ENCODE results near the gene PPARD.

The PPARD gene

DNA sequence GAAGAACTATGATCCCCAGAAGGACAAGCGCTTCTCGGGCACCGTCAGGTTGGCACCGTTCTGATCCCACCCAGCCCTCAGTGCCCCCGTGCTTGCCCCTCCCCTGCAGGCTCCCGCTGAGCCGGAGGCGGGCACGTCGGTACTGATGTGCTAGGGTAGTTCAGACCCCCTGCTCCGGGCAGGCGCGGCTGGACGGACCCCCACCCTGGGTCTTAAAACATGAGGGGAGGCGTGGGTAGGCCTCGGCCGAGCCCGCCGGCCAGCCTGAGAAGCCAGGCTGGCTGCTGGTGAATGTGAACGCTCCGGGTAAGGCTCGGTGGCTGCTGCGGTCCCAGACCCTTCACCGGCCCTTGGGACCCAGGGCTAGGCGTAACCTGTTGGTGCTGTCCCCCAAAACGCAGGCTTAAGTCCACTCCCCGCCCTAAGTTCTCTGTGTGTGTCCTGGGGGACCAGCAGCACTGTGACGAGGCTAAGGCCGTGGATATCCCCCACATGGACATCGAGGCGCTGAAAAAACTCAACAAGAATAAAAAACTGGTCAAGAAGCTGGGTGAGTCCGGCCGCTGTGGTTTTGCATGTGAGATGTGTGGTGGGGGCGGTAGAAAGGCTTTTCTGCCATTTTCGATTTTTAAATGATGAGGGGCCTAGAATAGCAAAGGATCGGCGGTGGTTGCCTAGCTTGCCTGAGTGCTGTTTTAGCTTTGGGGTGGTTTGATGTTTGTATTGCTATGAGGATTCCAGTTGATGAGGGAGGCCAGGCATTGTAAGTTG, 126.8 kb downstream of the PPARD start:
- no peak for DNase-seq (ENCODE audit: low read depth in 2 of 2)

DNA sequence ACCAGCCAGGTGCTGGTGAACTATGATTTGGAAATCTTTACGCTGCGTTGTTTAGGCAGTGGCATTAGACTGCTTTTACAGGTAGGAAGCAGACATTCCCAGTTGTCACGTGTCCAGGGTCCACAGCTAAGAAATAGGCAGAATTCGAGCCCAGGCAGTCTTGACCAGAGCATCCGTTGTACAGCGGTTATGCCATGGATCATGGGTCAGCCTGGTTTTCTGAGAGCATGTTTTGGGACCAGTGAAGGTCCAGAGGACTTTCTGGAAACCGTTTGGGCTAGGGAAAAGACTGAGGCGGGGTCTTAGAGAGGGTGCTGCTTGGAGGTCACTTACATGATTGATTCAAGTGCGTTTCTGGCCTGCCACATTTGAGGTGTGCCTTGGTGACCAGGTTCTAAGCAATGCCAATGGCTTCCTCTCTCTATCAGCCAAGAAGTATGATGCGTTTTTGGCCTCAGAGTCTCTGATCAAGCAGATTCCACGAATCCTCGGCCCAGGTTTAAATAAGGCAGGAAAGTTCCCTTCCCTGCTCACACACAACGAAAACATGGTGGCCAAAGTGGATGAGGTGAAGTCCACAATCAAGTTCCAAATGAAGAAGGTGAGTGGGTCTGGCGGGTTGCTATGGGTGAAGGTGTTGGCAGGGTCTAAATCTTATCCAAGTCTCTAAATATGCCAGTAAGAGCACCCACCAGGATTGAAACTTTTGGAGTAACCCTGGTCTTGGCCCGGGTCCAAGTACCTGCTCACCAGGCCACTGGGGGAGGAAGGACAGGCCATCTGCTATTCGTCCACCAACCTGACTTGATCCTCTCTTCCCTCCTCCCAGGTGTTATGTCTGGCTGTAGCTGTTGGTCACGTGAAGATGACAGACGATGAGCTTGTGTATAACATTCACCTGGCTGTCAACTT, 127.6 kb downstream of the PPARD start:
- DNase-seq (ENCODE audit: low read depth in 2 of 2): no peak

GRCh38 chr6:35470663-35471120, 128.3 kb downstream of the PPARD start:
- DNase-seq (ENCODE audit: low read depth in 2 of 2): no peak

- no peak for DNase-seq (ENCODE audit: low read depth in 2 of 2)
Measured at GRCh38 chr6:35471836-35472345, 129.5 kb downstream of the PPARD start.

- no peak for DNase-seq (ENCODE audit: low read depth in 2 of 2)
Measured at GRCh38 chr6:35473075-35473849, 130.9 kb downstream of the PPARD start.

DNA sequence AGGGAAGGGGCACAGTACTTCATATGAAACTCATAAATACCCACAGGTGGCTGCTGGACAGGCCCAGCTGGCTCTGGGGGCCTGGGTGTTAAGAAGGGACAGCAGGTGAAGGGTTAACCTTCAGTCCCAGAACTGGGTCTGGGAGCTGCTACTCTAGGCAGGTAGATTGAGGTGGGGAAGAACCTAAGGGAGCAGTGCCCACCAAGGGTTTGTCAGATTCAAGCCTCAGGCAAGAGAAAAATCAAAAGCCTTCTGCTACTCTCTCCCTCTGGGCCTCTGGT, 131.4 kb downstream of the PPARD start:
- DNase-seq (ENCODE audit: low read depth in 2 of 2): no peak

DNA sequence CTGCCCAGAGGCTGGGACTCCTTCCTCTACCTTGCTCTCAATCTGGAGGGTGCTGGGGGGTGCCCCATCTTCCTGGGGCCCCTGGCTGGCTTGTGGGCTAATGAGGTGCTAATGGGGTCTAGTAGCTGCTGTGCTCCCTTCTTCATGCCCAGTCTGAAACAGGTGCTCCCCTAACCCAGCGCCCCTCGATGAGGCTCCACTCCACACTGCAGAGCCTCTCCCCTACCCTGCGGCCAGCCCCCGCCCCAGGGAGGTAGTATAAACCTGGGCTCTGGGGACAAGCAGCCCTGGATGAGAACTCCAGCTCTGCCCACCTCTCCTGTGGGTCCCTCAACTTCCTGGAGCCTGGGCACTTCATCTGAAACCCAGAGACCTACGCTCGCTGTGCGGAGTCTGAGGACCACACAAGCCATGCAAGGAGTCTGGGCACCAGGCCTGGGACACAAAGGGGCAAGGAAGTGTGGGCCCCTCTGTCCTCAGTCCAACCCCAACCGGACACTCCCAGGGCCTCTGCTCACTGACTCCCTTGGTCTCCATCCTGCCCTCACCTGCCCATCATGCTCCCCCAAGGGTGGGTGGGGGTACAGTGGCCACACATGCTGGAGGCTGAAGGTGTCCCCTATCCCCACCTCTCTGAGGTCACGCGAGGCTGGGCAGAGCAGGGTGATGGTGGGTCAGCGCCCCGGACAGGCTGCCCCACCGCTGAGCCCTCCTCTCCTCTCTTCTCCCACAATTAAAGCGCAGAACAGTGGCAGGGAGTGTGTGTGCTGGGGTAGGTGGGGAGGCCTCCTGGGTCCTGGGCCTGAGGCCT, 132.0 kb downstream of the PPARD start:
- DNase-seq (ENCODE audit: low read depth in 2 of 2): no peak

GRCh38 chr6:35474942-35475570, 132.7 kb downstream of the PPARD start:
- DNase-seq (ENCODE audit: low read depth in 2 of 2): no peak

- DNase-seq (ENCODE audit: low read depth in 2 of 2): no peak
Measured at GRCh38 chr6:35475573-35475972, 133.2 kb downstream of the PPARD start.

DNA sequence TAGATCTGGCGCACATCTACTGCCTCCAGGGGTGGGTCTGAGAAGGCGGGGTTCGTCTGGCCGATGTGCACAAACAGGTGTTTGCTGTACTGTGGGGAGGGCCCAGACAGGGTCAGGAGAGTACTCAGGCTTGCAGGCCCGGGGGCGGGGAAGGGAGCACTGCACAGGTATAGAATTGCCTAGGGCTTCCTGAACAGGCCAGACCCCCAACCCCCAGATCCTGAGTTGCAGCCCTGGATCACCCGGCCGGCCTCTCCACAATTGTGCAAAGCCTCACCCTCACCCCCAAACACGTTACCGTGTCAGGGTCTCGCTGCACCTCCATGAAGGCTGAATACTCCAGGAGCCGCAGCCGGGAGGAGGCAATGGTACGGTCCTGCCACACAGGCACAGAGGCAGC, 133.6 kb downstream of the PPARD start:
- DNase-seq (ENCODE audit: low read depth in 2 of 2): no peak

DNA sequence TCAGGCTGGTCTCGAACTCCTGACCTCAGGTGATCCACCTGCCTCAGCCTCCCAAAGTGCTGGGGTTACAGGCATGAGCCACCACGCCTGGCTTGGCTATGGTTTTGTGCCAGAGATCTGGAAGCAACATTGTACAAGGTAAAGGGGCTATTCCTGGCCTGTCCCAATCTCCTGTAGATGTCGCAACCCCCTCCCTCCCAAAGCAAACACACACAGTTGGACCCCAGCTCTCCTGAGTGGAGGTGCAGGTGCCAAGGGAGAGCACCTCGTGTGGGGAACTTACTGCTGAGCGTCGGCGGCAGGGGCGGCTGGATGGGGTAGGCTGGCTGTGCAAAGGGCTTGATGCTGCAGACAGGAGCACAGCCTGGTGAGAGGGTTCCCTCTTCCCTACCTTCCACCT, 134.7 kb downstream of the PPARD start:
- DNase-seq (ENCODE audit: low read depth in 2 of 2): no peak

Data from stimulated activated CD8-positive, alpha-beta memory T cell treated with anti-CD3 and anti-CD28 coated beads, Interleukin-2, amount 100 ng/mL, for 1 hour (primary cell).